ENCODE results near the gene CXCL11.
"Not testable (repeated sequence)": the region's sequence is repeated elsewhere in the genome, so short reads cannot be mapped to it uniquely, and the experiment has no call there.

The CXCL11 gene

DNA sequence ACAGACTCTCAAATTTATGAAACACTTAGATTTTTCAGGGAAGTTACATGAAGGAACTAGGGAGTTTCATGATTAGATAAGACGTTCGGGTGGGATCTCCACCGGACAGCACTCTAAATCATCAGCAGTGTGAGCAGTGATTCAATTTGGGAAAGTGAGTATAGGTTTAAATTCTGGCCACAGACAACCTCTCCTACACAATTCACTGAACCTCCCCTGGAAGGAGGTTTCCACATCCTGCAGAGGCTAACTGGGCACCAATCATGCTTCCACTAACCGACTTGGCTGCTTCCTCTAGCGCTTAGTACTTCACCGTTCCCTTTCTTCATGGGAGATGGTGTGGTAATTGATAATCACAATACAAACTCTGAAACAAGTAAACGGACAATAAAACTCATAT lies 34.2 kb downstream of the CXCL11 start:
- DNase-seq (ENCODE audit: low read depth in 2 of 2): no peak

DNA sequence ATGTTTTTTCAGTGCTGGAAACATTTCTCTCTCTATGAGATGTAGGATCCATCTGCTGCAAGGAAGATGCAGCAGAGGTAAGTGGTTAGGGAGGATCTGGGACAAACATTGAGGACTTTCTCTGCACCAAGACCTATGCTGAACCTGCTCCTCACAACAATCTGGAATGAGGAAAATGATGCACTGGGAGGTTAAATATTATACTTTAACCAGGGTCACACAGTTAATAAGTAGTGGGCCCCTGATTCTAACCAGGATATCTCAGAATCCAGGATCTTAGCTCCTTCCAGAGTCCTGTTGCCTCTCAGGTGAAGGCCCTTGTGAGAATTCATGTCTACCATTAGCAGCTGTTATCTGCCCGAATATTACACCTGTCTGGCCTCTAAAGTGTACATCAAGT lies 35.6 kb downstream of the CXCL11 start:
- DNase-seq (ENCODE audit: low read depth in 2 of 2): no peak

DNA sequence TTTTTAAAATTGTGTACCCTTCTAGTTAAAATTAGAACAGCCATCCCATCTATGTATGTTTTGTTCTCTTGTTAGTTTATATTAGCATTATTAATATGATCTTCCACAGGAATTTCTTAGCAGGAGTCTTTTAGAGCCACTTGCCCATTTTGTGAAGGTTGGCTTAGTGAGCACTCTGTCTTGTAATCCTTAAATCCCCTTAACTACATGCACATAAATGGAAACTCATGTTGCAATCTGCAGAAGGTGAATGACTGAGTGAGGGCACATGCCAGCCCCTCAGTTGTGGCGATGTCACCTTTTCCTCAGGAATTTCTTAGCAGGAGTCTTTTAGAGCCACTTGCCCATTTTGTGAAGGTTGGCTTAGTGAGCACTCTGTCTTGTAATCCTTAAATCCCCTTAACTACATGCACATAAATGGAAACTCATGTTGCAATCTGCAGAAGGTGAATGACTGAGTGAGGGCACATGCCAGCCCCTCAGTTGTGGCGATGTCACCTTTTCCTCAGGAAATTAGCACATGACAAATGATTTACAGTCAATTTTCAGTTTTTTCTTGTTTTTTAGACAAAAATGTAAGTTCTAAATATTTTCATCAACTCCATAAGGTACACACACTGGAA lies 37.2 kb downstream of the CXCL11 start:
- not testable (repeated sequence) for DNase-seq (ENCODE audit: low read depth in 2 of 2)

DNA sequence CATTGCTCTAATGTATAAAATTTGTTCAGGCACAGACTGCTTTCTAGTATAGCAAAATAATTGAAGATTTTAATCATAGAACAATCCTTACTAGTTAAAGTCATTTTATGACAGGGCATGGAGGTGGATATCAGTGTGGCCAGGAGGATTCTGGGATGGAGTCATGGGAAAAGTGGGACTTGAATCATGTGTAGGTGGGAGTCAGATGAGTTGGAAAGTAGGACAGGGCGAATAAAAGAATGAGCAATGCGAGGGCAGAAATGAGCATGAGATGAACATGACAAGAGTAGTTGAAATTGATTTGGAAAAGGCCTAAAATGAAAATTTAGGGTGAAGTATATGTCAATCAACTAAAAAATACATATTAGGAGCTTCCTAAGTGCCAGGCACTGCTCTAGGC lies 37.9 kb downstream of the CXCL11 start:
- DNase-seq (ENCODE audit: low read depth in 2 of 2): no peak

DNA sequence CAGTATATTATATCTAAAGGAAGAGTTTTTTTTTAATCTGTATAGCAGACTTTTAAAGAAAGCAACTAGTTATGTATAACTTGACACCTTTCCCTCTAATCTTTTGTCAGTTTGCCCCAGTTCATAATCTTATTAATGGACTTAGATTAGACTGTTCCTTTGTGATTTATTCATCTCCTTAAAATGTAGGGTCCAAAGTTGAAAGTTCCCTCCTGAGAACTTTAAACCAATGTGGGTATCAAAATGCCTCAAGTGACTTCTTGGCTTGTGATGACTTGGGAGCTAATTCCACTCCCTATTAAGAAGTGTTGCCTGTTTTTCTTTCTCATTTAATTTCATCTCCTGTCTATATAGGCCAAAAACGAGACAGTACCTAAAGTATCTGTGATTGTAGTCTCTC lies 38.8 kb downstream of the CXCL11 start:
- no peak for DNase-seq (ENCODE audit: low read depth in 2 of 2)

DNA sequence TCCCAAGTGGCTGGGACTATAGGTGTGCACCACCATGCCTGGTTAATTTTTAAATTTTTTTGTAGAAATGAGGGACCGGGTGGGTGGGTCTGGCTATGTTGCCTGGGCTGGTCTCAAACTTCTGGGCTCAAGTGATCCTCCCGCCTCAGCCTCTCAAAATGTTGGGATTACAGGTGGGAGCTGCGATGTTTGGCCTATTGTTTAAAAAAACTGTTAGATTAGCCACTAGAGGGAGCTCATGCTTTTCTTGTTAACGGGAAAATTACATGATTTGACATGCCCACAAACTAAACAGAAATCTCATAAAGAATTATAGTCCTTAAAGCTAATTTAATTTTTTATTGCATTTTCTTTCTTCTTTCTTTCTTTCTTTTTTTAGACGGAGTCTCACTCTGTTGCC lies 40.1 kb downstream of the CXCL11 start:
- no peak for DNase-seq (ENCODE audit: low read depth in 2 of 2)

DNA sequence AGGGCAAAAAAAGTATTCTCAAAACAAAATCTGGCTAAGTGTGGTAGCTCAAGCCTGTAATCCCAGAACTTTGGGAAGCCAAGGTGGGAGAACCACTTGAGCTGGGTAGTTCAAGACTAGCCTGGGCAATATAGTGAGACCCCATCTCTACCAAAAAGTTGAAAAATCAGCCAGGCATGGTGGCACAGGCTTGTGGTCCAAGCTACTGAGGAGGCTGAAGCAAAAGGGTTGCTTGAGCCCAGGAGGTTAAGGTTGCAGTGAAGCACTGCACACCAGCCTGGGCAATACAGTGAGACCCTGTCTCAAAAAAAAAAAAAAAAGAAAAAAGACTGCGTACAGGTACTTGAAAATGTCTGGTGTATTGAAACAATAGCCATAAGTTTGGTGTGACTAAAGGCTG lies 43.4 kb downstream of the CXCL11 start:
- no peak for DNase-seq (ENCODE audit: low read depth in 2 of 2)

DNA sequence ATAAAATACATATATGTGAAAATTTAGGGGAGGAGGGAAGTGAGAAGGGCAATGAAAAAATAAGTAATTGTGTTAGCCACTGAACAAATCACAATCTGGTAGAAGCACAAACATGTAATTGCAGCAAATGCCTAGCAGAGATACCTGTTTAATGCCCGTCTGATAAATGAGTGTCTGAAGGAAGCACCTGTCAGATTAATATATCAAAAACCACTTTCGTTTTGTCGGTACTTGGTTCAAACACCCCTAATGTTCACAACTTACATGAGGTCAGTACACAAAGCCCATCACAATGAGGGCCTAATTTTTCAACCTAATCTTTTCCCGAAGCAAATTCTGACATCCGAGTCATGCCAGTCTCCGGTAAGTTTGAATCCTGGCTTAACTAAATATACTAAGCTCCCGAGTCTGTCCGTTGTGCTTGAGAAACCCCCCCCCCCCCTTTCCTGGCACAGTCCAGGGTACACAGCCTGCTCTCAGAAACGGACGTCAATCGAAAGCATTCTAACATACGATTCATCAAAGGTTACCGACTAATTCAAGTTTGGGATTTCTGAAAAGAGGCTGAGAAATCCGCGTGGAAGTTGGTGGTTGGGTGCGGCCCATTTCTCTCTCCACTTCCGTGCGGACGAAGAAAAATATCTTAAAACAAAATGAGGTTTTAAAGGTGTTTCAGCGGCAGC lies 45.9 kb downstream of the CXCL11 start:
- no peak for DNase-seq (ENCODE audit: low read depth in 2 of 2)

DNA sequence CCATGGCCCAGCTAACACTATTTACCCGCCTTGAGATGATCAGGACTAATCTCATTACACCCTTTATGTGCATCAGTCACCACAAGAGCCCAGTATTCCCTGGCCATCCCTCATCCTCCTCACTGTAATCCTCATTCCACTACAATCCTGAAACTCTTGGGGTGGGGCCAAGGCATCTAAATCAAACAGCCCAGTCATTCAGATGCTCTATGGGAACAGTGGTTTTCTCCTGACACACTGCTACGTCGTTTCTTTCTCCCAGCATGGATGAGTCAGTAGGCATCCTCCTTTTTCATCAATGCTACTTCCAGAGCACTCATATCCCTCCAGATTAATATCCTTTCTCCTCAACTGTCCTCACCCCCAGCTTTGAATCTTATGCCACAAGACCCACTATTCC lies 50.8 kb downstream of the CXCL11 start:
- no peak for DNase-seq (ENCODE audit: low read depth in 2 of 2)

Measured in activated CD4-positive, alpha-beta T cell treated with anti-CD3 and anti-CD28 coated beads for 24 hours (primary cell).